ENCODE results near the gene FOXP2.
"Not testable (repeated sequence)": the region's sequence is repeated elsewhere in the genome, so short reads cannot be mapped to it uniquely, and the experiment has no call there.

Gene FOXP2

DNA sequence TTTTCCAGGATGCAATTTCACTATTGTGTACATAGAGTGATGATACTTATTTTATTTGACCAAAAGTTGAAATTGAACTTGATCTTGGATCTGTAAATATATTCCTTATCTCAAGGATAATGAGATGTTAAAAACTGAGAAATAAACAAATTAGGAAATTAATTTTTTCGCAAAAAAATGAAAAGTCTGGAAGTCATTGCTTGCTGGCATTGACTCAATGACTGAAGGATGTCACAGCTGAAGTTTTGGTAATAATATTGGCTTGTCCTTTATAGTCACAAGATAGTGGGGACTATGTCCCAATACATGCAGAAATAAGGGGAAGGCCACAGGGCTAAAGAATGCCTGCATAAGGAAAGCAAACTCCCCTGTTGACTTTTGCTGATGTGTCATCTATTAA is 92.8 kb downstream of the FOXP2 start:
- no peak for DNase-seq

DNA sequence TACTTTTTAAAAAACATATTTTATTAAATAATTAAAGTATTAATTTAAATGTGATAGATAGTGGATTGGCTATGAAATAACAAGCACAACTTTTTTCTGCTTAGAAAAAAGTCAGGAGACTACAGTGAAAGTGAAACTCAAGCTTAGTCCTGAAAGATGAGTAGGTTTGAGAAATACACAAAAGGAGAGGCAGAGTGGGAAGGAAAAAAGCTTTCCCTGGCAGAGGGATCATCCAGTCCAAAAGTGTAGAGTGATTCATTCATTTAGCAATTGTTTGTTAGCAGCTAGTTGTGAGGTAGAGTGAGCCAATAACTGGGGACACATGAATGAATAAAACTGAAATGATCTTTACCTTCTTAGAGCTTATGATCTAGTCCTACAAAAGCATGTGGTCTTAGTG is 93.5 kb downstream of the FOXP2 start:
- no peak for DNase-seq

DNA sequence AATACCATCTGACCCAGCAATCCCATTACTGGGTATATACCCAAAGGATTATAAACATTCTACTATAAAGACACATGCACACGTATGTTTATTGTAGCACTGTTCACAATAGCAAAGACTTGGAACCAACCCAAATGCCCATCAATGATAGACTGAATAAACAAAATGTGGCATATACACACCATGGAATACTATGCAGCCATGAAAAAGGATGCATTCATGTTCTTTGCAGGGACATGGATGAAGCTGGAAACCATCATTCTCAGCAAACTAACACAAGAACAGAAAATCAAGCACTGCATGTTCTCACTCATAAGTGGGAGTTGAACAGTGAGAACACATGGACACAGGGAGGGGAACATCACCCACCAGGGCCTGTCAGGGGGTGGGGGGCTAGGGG is 96.2 kb downstream of the FOXP2 start:
- DNase-seq: not testable (repeated sequence)

DNA sequence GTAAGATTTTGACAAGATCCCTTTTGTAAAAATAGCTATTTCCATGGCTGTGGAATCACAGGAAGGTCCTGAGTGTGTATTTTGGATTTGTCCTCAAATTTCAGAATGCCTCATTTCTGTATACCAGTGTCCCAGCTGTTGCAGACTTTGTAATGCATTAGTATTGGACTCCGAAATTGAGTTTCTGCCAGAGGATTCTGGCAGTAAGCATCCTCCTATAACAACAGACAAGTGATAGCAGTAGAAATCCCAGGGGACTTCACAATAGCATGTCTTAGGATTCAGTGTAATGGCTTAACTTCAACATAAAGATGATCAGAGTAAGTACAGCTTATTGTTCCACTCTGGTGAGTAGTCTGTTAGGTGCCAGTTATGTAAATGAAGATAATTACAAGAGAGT is 104.6 kb downstream of the FOXP2 start:
- no peak for DNase-seq

DNA sequence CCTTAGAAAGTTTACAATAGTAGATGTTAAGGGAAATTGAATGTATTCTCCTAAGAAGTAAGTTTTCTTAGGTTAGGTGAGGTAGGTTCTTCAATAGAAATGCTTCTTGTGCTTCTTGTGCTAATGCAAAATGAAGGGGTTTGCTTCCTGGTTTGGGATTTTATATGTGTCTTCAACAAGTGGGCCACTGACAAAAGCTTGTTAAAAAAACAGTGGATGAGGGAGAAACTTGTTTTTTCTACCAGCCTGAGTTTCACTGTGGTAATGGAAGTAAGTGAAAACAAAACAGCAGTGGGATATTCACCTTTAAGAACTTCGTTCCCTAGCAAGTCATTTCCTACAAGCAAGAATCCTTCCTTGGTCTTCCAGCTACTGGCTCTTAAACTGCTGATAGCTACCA is 107.5 kb downstream of the FOXP2 start:
- DNase-seq: no peak

DNA sequence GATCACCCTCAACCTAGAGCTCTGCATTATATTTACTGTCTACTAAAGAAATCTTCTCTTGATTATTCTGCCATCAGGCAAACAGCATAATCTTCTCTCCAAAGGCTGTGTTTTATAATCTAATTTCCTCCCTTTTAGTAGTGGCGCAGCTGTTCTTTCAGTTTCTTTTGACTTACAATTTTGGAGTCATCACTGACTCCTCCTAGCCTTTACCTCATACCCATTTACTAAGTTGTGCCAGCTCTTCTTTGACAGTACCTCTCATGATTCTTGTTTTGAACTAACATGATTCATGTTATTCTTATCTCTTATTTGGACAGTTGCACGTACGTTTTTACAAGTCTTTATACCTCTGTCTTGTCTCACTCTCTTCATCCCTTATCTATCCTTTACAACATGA is 113.0 kb downstream of the FOXP2 start:
- DNase-seq: no peak

DNA sequence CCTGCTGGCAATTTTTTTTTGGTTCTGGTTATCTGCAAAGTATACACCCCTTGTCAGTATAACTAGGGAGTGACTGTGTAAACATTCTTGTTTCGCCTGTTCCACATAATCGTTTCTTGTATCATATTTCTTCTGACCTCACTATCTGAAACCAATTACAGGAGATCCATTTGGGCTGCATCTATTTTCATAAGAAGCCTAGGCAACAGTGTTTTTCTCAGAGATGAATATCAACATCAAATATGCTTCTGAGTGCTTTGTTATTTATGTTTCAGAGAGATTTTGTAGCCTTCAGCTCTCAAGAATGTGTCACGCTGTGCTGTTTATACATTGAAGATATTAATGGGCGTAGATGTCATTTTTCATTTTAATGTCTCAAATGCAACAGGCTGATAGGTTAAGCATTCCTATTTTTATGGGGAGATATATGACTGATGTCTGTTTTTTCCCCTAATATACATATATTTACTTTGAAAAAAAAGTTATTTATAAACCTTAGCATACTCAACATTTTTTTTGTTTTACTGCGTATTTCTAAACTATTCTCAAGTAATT is 115.5 kb downstream of the FOXP2 start:
- DNase-seq: no peak

DNA sequence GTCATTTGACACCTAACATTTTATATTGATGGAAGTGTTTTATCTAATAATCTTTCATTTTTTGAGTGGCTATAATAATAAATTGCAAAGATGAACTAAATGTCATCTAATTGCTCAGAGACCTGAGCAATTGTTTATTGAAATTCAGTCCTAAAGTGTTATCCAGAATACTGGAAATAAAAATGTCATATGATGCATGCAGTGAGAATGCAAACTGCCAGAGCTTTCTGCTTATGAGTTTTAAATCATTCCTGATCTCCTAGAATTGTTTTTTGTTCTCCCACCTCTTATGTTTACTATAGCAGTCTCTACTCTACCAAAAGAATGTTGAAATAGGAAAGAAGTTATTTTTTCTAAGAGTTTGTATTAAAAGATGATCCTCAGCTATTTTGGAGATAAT is 116.7 kb downstream of the FOXP2 start:
- no peak for DNase-seq

DNA sequence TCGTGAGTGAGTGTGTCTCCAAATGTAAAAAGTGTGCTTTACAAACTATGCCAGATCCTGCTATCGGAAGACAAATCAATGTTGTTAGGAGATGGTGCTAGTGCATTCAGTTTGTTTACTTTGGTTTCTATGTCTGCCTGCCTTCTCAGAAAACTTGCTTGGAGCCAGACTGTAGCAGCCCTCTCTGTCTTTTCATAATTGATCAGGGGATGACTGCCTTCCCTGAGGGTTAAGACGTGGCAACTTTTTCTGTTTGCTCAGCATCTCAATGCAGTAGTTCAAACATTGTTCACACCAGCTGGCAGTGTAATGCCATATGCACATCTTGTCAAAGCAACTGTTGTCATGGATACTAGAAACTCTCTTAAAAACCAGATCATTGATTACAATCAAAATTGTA is 118.5 kb downstream of the FOXP2 start:
- DNase-seq: no peak

DNA sequence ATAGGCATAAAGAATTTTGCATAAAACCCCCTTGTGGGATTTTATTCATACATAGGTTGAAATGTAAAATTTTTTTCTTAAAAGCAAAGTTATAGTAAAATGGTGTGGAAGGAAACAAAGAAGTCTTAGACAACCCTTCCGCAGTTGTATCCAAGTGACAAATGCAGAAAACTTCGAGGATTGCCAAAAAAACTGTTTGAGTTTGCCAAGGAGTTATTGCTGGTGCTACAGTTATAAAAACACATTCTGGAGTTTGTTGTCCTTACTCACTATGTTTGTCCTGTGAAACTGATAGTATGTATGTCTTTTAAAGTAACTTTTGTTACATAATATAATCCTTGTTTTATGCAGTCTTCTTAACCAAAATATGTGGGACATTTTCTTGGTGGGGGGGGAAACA is 120.3 kb downstream of the FOXP2 start:
- no peak for DNase-seq

DNA sequence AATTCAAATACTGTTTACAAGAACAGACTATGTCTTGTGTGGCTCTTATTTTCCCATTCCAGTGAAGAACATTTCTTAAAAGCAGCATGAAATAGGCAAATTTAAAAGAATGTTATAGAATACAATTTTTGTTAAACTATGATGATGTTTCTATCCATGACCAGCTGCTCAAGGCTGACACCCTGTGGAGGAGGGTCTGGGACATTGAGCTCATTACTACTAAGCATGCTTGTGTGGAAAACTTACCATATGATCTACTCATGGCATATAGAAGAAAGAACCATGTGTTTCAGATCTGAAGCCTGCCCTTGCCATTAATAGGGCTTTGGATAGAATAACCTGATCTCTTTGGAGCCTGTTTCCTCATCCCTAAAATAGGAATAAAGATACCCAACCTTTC is 125.0 kb downstream of the FOXP2 start:
- no peak for DNase-seq

DNA sequence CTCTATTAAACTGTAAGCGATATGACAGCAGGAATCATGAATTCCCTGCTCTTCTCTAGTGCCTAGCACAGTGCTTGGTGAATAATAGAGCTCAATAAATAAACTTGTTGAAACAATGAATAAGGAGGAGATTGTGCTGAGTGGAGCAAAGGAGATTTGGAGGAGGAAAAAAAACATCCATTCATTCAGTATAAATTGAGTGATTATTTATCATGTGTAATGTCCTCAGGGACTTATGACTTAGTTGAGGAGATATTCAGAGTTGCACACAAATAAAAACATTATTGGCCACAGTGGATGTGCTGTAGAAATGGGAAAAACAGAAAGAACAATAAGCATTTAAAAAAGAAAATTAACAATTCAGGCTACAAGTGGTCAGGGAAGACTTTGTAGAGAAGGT is 125.7 kb downstream of the FOXP2 start:
- no peak for DNase-seq

DNA sequence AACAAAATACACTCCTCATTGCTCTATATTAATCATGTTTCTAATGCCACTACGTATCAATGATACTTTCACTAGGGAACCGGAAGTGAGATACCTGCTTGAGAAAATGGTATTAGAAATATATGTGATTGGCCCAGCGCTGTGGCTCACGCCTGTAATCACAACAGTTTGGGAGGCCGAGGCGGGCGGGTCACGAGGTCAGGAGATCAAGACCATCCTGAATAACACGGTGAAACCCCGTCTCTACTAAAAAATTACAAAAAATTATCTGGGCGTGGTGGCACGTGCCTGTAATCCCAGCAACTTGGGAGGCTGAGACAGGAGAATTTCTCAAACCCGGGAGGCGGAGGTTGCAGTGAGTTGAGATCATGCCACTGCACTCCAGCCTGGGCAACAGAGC is 132.7 kb downstream of the FOXP2 start:
- not testable (repeated sequence) for DNase-seq

DNA sequence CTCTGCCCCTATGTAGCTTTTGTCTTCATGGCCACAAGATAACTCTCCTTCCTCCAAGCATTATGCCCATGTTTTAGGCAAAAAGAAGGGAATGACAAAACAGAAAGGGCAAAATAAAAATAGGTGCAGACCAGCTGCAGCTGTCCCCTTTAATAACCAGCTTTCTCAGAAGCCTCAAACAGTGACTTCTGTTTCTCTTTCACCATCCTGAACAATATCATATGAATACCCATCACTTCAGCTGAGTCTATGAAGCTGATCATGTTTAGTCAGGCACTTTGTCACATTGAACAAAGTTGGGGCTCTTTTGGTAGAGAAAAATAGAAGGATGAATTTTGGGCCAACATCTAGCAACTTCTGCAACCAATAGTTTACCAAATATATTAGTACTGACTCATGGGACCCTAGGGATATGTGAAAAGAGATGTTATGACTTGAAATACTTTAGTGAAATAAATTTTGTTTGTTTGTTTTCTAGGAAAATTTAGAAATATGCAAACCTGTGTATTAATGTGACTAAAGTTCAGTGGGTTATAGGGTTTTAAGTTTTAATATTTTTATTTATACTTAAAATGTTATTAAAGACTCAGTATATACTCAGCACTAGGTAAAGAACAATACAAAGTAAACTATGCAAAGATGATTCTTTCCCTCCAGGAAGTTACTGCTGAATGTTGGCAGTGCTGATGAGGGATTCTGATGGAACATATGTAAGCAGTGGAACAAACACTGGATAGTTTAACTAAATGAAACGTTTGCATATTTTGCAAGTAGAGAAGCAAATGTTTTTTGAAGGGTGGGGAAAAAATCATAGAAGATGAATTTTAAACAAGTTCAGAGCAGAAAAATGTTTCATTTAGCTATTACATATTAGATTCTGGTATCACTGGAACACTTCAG is 133.7 kb downstream of the FOXP2 start:
- DNase-seq: no peak

DNA sequence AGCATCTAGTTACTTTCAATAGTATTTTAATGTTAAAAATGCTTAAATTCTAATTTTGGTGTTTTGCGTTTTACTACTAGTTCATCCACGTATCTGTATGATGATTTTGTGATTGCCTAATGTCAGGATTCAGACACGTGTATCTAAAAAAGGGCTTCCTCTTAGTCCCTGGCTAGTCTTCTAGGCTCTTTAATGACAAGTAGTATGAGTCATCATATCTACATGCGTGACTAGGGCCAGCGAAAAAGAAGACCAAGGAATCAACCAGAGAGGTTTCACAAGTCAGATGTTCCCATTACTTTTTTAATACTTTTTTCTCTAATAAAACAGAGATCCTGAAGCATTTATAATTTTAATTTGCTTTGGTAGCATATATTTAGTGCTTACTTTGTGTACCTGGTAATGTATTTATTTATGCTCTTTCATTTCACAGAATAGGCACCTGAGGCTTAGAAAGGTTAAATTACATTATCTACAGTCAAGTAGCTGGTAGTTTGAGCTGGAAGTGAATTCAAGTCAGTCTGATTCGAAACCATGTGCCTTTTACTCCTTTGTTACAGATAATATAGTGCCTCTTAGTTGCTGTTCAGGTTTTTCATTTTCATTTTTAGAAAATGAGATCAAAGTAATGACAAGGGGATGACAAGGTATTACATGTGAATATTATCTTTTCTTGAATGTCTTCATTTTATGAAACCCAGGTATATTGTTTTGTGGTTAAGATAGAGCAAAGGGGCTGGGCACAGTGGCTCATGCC is 140.3 kb downstream of the FOXP2 start:
- DNase-seq: peak; percentile 71

DNA sequence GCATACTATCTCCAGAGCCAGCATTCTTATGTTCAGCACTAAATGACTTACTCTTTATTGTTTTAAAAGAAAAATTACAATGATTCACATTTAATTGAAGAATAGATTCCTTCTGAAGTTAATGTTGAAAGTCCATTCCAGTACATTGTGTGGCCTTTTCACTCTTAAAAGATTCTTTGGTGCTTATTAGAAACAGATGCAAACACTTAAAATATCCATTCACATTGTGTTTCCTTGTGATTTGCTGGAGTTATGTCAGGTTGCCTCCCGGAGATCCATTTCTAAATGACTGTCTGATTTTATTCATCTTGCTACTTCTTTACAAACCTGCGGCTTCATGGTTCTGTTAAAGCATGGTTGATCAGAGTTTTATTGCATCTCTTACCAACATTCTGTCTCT is 152.8 kb downstream of the FOXP2 start:
- DNase-seq: no peak

DNA sequence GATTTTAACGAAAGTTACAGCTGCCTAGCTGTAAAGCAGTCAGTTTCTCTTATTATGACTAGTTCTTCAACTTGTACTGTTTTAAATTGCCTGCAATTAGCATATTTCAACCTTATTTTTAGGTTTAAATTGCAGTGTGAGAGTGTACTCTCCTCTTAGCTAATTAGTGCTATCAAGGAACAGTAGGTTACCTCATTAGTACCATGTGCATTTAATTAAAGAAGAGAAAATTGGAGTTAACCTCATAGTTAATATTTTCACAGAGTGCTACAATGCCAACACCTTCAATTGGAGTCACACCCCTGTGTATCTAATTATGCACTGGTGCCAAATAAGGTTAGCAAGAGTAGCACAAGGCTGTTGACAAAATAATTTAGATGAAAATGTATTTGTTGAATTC is 154.6 kb downstream of the FOXP2 start:
- no peak for DNase-seq

DNA sequence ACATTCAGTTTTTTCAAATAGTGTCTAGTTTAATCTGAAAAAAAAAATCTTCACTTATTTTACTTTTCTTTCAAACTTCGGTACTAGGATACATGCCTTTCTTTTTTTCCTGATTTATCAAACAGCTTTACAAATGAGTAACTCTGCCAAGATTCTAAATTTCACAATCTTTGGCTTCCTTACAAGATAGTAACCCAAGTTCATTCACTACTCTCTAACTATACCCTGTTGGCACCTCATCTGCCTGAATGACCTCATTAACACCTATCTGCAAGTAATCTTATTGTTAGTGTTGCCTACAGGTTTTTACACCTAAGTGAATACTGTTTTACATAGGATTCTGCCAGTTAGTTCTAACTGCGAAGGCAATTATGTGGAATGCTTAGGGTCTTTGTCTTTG is 159.8 kb downstream of the FOXP2 start:
- DNase-seq: no peak

DNA sequence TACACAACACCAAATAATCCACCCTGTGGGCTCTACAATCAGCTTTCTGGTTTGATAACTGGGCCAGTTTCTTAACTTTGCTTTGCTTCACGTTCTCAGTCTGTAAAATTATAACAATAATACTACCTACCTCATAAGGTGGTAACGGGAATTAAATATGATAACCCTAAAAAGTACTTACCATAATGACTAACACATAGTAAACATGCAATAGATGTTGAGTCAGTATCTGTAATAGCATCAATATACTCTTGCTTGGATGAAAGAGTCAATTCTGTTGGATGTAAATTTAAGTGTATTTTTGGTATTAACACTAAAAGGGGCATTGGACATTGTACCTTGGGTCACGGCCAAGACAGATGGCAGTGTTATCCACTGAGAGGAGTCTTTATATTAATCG is 160.5 kb downstream of the FOXP2 start:
- DNase-seq: no peak

DNA sequence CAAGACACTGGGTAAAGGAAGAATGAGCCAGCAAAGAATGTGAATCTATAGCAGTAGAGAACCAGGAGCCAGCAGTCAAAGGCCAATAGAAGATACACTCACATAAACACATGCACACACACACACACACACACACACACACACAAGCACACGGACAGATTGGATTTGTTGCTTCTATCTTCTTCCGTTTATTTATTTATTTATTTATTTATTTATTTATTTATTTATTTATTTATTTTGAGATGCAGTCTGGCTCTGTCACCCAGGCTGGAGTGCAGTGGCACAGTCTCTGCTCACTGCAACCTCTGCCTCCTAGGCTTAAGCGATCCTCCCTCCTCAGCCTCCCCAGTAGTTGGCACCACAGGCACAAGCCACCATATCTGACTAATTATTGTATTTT is 166.3 kb downstream of the FOXP2 start:
- DNase-seq: not testable (repeated sequence)

DNA sequence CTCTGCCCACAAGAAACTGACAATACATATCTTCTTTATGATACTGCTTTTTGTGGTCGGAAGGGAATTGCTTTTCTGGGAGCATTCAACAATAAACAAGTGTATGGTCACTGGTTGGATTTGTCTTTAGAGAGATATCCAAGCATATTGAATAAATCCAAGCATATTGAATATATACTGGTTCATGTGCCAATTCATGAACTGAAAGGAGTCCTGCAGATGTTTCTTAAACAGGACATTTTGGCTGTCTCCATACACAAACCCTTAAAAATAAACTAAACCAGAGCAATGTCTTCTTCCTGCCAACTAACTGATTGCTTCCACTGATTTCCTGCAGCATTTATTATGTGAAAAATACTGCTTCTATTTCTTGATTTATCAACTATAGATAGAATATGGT is 173.9 kb downstream of the FOXP2 start:
- DNase-seq: no peak

DNA sequence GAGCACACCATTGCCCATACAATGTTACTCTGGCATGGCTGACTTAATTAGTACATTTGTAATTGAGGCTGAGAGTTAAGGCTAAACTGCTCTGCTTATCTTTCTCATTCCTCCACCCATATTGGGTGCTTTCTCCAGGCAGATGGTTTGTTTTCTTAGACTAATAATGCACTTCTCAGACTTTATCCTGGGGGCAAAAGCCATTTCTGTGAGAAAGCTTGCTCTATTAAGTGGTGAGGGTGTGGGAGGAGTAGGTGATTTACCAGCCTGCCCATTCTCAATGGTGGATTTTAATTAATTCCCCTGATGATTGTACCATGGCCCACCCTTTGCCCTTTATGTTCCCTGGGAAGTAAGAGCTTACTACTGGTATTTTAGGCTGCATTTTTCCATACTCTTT is 174.8 kb downstream of the FOXP2 start:
- DNase-seq: no peak

DNA sequence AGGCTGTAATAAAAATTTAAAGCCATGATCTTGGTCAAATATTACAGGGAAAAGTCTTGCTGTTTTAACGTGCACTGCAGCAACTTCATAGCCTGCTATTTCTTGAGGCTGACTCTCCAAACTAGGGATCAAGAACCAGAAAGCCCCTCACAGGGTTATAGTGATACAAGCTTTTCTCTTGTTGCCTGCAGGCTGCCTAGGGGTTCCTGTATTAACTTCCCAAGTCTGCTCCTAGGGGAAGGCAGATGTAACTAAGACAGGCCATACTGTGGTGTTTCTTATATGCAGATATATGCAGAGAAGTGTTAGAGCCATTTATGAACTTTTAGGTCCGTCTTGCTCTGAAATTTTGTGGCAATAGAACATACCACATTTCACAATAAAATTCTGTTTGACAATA is 175.7 kb downstream of the FOXP2 start:
- DNase-seq: no peak

DNA sequence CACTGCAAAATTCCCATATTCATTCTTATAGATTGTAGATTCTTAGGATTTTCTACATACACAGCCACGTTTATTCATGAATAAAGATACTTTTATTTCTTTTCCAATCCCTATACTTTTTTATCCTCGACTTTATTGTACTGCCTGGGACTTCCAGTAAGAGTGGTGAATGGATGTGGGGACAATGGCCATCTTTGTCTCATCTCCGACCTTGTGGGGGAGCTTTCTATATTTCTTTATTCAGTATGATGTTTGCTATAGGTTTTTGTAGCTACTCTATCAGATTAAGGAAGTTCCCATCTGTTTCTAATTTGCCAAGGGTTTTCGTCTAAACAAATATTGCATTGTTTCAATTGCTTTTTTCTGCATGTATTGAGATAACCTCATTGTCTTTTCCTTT is 184.3 kb downstream of the FOXP2 start:
- DNase-seq: no peak
